Left ventricle myocardium inferior (tissue), 1 donor: Measurements from ENCODE around the gene PTCD1. TPM values are rescaled to one million over a fixed set of nuclear protein-coding genes. Genes with fewer than 3 reads are reported as not detected.

ENCODE experiments used
- DNase-seq: peaks from one replicate; pipeline ENCODE4 v3.0.0-alpha.2; 2020
- H3K27ac ChIP-seq: fragments of 200-600 bp; replicated peaks from 2 replicates; pipeline ENCODE4 v1.8.0; 2021
- H3K27me3 ChIP-seq: fragments of 200-600 bp; 2 replicates; pipeline ENCODE4 v1.8.0; 2021; ENCODE audit warnings: low read depth
- H3K36me3 ChIP-seq: fragments of 200-600 bp; 2 replicates; pipeline ENCODE4 v1.8.0; 2021
- H3K4me1 ChIP-seq: fragments of 200-600 bp; 2 replicates; pipeline ENCODE4 v1.8.0; 2021
- H3K4me3 ChIP-seq: fragments of 200-600 bp; 2 replicates; pipeline ENCODE4 v1.8.0; 2021; ENCODE audit warnings: mild to moderate bottlenecking, moderate library complexity
- H3K9me3 ChIP-seq: fragments of 200-600 bp; replicated peaks from 2 replicates; pipeline ENCODE4 v1.8.0; 2021
- intact Hi-C: fragments of 100-400 bp; cut with micrococcal nuclease; formaldehyde crosslinking; loops from one replicate; pipeline ENCODE4 v1.11.0; 2022
- total RNA-seq: library from RNA; stranded (reverse); fragmentation: NEBNext Ultra II Directional; extraction: Animal tissue kit (Norgen Biotek cat#: 25700); gene quantifications from one replicate; pipeline ENCODE4 v1.2.1, GENCODE V29; 2021
- TF ChIP-seq, protein P1 (sequence below): fragments of 200-600 bp; IDR thresholded peaks from 2 replicates; pipeline ENCODE4 v1.8.0; 2021; ENCODE audit warnings: antibody characterized with exemption, mild to moderate bottlenecking, borderline replicate concordance
- donor health status: DM: no; HTN: yes; CAD: no; lungs with severe emphysema.

The PTCD1 gene
- total RNA-seq, 1 donor from 2014 or later, result 4.3 TPM

DNA sequence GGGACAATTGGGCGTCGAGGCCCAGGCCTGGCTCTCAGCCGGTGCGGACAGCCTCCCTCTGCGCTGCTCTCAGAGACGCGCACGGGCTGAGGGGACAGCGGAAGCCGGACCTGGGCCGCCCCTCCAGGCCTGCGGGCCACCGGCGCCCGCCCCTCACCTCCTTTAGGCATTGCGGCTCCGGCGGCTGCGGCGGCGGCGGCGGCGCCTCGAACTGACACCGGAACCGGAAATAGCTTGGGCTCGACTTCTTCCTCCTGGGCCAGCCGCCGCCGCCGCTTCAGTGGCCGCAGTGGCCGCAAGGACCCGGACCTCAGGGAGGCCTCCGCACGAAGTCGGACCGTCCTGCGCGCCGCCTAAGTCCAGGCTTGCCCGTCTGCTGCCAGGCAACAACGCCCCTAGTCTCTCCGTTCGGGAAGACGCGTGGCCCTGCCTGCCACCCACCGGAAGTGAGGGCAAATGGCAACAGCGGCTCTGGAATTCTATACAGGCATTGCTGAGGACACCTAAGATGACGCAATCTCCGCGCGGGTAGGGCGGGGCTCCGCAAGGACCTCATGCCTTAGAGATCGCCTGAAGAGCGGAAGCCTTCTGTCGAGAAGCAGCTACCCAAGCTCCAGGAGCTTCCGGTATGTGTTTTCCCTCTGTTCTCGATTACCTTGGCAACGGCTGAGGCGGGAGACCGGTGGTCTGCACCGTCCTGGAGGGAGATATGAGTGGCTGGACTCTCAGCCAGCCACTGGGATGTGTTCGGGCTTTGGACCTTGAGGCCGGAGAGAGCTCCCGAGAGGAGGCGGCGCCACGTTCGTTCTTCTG is 30.0 kb downstream of the PTCD1 start, which contains the start of the genes BUD31 and PDAP1:
TSS of gene BUD31 (plus strand) at position 591 of the 813 bp plus-strand sequence. CDS start 2,124 bp downstream, outside the sequence.
TSS of gene PDAP1 (minus strand) at position 219 of the 813 bp plus-strand sequence. CDS start at position 170, 49 bp downstream.
- Histone ChIP-seq H3K4me1 (peaks cover 66% of the 10 kb centered on the region), H3K4me3 (peak within 1 kb of the TSS; percentile 99), H3K27ac (peak within 1 kb of the TSS; percentile 99), H3K27me3 (no peaks in the 10 kb centered on the region), H3K36me3 (peaks cover 52% of the 10 kb centered on the region), H3K9me3 (no peaks in the 10 kb centered on the region)
- intact Hi-C loops, result no loop called here
- TF ChIP-seq, protein P1, sequence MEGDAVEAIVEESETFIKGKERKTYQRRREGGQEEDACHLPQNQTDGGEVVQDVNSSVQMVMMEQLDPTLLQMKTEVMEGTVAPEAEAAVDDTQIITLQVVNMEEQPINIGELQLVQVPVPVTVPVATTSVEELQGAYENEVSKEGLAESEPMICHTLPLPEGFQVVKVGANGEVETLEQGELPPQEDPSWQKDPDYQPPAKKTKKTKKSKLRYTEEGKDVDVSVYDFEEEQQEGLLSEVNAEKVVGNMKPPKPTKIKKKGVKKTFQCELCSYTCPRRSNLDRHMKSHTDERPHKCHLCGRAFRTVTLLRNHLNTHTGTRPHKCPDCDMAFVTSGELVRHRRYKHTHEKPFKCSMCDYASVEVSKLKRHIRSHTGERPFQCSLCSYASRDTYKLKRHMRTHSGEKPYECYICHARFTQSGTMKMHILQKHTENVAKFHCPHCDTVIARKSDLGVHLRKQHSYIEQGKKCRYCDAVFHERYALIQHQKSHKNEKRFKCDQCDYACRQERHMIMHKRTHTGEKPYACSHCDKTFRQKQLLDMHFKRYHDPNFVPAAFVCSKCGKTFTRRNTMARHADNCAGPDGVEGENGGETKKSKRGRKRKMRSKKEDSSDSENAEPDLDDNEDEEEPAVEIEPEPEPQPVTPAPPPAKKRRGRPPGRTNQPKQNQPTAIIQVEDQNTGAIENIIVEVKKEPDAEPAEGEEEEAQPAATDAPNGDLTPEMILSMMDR, result peak; percentile 19
- DNase-seq, result peak; percentile 93

DNA sequence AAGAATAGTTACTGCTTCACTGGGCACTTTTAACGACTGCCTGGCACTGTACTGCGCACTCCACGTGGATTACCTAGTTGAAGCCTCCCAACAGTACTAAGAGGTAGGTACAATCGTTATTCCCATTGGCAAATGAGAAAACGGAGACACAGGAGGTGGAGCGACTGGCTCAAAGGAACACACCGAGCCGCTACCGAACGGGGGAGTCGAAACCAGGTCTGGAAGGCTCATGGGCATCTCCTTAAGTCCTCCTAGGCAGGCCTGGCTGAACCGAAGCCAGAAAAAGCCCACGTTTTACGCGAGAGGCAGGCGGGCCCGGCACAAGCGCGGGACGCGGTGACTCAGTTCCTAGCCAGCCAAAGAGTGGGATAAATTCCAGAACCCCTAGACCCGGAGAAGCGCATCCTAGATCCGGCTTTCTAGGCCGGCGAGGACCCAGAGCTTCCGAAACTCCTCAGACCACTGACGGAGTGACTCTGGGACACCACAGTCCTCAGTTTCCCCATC is 30.7 kb downstream of the PTCD1 start:
- intact Hi-C loops, result no loop called here
- peak overlapping the region; percentile 99 for H3K27ac ChIP-seq
- peak; percentile 39 for DNase-seq
- no peaks in the 10 kb centered on the region for H3K9me3 ChIP-seq
- peaks cover 52% of the 10 kb centered on the region for H3K36me3 ChIP-seq
- no peaks in the 10 kb centered on the region for H3K27me3 ChIP-seq
- peak overlapping the region; percentile 99 for H3K4me3 ChIP-seq
- H3K4me1 ChIP-seq, result peaks cover 66% of the 10 kb centered on the region
- TF ChIP-seq, protein P1, result no peak

DNA sequence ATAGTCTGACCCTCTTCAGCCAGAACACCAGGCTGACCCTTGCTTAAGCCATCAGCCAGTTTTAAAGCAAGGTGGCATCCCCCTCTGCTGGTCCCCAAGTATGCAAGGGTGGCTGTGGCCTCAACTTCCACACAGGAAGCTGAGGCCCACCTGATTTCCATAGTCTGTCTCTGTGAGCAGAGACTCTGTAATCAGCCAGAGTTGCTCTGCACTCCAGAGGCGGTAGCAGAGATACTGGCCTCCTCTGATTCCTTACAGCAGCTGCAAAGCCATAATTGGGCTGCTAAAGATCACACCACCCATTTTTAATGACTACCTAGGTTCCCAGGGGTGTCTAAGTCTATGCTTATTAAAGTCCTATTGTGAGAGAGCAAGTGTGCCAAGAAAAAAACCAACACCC is 32.0 kb downstream of the PTCD1 start:
- no peaks in the 10 kb centered on the region for H3K27me3 ChIP-seq
- no peaks in the 10 kb centered on the region for H3K9me3 ChIP-seq
- peak overlapping the region; percentile 99 for H3K4me3 ChIP-seq
- H3K27ac ChIP-seq, result no peak overlapping the region
- H3K4me1 ChIP-seq, result peaks cover 66% of the 10 kb centered on the region
- no peak for DNase-seq
- peaks cover 52% of the 10 kb centered on the region for H3K36me3 ChIP-seq
- intact Hi-C loops, result no loop called here
- TF ChIP-seq, protein P1, result no peak

DNA sequence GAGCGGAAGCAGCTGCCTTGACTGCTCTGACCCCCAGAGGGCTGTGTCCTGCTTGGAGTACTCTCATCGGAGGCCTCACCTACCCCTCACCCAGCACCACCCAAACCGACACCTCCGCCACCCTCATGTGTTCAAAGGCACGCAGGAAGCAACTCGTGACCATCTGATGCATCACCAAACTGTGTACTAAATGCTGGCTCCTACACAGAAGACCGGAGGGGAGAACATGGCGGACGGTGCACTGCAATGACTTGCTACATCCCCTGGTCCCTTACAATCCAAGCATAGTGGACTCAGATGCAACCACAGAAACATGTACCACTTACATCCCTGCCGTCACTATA is 33.6 kb downstream of the PTCD1 start:
- Histone ChIP-seq H3K36me3 (peaks cover 53% of the 10 kb centered on the region), H3K4me1 (peaks cover 57% of the 10 kb centered on the region), H3K4me3 (no peak overlapping the region), H3K27me3 (no peaks in the 10 kb centered on the region), H3K27ac (no peak overlapping the region), H3K9me3 (no peaks in the 10 kb centered on the region)
- TF ChIP-seq, protein P1, result no peak
- intact Hi-C loops, result no loop called here
- DNase-seq, result no peak

DNA sequence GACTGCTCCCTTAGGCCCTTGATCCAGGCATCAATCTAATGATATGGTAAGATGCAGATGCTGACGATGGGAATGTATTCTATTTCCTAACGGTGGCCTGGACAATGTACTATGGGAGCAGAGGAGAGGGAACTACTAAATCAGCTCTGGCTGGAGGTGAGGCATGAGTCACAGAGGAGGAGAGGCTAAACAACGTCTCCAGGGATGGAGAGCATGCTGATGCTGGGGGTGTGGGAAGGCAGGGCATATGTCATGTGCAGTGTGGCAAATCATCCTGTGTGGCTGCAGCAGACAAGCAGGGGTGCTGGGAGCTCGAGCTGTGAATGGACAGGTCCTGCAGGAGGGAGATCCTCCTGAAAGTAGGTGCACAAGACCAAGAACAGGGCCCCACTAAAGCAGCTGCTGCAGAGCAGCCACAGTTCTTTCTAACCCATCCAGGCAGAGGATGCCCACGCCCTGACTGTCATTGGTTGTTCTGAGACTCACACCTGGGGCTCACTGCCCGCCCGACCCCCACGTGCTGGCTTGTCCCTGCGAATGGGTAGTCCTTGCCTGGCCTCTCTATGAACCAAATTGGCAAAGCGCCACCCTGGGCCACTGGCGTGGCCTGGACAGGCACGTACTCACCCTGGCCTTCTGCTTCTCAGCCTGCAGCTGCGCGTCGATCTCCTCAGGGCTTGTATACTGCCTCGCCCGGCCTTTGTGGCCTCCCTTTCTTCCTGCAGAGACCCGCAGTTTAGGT is 34.2 kb downstream of the PTCD1 start:
- H3K27me3 ChIP-seq, result no peaks in the 10 kb centered on the region
- H3K36me3 ChIP-seq, result peaks cover 56% of the 10 kb centered on the region
- no peaks in the 10 kb centered on the region for H3K9me3 ChIP-seq
- intact Hi-C loops, result no loop called here
- no peak for DNase-seq
- no peak overlapping the region for H3K27ac ChIP-seq
- peaks cover 54% of the 10 kb centered on the region for H3K4me1 ChIP-seq
- TF ChIP-seq, protein P1, result no peak
- no peak overlapping the region for H3K4me3 ChIP-seq
